ENCODE data around the gene DPCD.
"Not testable (repeated sequence)": the region's sequence is repeated elsewhere in the genome, so short reads cannot be mapped to it uniquely, and the experiment has no call there.

Gene DPCD

DNA sequence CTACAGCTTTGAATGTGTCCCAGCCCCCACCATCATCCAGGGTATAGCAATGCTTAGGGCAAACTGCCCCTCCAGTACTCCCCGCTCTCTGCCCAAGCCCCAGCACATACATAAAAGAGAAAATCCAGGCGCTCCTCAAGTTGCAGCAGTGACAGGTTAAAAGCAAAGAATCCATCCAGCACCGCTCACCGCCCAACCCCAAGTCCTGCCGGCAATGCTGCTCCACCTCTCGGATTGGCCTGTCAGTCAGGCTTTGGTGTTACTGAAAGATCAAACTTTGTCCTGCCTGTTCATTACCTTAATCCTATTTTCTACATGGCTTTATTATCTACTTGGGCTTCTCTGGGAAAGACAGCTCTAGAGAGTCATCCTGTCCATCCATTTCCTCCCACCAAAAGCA is 31.9 kb downstream of the DPCD start:
- DNase-seq (ENCODE audit: low spot score), result no peak

DNA sequence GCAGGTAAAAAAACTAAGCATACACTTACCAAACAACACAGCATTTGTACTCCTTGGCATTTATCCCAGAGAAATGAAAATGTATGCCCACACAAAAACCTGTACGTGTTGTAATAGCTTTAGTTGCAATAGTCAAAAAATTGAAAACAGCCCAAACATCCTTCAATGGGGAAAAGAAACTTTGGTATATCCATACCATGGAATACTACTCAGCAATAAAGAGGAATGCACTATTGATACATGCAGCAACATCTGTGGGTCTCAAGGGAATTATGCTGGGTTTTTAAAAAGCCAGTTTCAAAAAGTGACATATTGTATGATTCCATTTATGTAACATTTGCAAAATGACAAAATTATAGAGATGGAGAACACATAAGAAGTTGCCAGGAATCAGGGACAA is 35.4 kb downstream of the DPCD start:
- no peak for DNase-seq (ENCODE audit: low spot score)

DNA sequence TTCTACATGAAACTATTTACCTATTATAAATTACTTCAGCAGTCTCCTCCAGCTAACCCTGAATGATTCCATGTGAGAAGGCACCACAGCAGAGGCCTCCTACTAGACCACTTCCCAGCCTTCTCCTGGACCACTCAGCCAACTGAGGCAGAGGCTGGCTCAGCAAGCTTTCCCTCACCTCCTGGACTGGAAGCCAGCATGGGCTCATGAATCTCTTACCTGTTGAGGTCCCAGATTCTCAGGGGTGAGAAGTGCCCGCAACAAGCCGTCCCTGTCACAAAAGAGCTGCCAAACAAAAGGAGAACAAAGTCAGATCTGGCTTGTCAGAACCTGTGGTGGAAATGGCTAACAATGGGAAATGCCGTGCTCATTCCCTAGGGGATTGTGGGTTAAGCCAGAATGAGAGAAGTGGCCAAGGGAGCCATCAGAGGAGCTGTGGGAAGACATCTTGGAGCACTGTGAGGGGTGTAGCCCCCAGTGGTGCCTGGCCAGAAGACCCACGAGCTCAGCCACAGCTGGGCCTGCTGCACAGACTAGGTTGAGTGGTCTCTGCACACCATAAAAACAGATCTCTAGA is 36.5 kb downstream of the DPCD start:
- no peak for DNase-seq (ENCODE audit: low spot score)

DNA sequence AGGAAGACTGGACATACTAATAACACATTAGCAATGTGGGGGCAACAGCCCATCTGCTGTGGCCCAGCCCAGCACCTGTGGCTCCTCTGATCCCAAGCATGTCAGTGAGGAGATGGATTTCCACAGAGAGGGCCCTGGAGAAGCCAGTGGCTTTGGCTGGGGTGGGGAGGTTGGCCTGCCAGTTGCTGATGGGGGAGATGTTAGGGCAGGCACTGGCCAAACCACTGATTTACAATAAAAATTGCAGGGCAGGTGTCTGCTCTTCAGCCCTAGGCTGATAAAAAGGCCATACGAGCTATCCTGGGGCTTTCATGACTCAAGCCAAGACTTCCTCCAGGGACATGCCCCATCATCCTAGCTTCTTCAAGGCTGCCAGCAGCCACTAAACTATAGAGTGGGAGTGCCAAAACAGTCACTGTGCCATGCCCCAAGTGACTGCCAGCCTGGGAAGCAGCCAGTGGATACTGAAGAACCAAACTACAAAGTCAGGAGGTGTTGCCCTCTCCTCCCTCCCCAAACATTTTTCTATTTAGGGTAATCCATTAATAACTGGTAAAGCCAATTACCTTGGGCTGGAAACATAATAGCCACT is 37.8 kb downstream of the DPCD start:
- DNase-seq (ENCODE audit: low spot score), result no peak

DNA sequence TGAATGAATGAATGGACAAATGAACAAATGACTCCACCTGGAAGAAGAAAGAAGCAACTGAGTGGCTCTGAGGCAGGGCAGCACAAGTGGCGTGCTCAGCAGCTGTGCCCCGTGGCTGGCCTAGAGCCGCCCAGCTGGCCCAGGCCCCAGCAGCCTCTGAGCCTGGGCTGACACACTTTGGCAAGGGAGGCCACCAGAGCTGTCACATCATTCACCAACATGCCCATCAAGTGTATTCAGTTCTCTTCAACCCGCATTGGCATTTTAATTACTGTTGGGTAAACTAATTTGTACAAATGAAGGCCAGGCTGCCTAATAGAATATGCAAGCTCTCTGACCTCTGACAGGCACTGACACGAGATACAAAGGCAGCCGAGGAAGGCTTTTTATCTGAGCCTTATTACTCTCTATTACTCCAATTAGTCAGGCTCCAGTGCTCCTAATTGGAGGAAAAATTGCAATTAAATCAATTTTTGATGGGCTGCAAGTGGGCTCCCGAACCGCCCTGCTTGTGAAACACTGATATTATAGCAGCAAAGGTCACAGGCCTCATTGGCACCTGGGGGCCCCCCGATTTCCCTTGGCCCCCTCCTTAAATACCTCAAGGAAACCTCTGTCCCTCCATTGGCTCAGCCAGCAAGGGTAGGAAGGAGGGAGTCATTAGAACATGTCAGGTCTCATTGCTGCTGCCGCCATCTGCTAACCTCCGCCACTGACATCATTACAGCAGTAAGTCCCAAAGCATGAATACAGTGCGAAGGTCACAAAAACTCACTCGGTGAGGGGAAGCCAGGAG is 41.9 kb downstream of the DPCD start:
- no peak for DNase-seq (ENCODE audit: low spot score)

DNA sequence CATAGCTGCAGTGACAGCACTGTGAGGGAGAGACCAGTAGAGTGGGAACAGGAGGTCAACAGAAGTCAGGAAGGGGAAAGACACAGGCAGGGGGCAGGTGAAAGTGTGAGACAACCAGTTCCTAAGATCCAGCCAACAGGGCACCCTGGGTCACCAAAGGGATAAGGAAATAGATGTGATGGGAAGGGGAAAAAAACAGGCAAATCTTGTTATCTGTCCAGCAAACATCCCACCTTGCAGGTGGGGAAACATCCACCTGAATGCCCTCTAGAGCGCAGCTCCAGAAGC is 42.5 kb downstream of the DPCD start:
- DNase-seq (ENCODE audit: low spot score), result no peak

DNA sequence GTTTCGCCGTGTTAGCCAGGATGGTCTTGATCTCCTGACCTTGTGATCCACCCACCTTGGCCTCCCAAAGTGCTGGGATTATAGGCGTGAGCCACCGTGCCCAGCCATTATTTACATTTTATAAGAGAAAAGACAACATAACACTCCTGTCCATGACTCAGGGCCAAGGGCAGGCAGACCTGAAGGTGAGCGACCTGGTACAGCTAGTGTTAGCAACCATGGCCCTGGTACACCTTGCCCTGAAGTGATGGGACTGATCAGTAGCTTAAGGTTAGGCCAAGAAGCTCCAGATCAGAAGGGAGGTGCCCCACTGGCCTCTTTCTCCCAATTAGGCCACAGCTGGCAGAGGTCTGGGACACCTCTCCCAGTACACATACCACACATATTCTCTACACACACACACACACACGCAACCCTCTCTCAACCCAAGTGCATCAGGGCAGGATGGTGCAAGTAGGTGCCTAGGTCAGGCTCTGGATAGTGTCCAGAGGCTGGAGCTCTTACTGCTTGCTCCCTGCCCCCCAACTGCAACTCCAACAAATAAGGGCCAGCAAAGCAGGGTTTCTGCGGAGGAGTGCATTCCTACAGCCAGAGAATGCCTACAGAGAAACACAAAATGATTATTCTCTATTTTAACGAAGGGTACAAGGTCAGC is 43.8 kb downstream of the DPCD start:
- DNase-seq (ENCODE audit: low spot score), result no peak

DNA sequence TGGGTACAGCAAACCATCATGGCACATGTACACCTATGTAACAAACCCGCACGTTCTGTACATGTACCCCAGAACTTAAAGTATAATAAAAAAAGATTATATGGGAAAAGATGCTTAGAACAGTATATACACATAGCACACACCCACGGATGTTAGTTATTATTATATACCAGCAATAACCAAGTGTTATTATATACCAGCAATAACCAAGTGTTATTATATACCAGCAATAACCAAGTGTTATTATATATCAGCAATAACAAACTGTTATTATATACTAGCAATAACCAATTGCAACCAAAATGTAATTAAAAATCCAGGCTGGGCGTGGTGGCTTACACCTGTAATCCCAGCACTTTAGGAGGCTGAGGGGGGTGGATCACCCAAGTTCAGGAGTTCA is 45.4 kb downstream of the DPCD start:
- DNase-seq (ENCODE audit: low spot score), result not testable (repeated sequence)

DNA sequence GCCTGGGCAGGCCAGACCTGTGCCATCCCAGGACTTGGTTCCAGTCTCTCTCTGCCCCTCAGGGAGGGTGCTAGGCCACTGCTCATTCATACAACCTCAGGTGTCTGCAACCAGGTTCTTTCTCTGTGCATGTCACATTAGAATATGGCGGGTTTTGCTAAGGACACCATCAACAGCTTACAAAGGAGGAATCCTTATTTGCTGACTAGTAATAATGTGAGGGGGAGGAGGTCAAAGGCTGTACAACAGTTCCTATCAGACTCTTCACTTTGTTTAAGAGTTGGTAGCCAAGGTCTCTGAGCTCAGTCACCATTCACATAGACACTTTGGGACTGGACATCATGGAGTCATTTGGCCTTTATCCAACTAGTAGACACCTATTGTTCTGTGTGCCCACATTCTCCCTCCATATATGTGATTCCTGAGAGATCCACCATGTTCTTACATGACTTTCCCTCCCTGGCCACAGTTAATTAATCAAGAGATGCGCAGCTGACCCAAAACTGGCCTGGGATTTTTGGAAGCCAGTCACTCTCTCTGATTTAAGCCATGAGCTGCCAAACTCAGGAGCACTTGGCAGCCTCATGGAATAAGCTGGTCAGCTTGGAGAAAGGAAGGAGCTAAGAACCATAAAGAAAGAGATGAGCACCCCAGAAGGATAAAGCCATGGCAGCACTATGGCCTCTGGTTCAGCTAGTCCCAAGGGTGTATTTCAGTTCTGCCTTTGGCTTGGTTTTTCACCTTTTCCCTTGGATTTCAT is 51.2 kb downstream of the DPCD start:
- no peak for DNase-seq (ENCODE audit: low spot score)

DNA sequence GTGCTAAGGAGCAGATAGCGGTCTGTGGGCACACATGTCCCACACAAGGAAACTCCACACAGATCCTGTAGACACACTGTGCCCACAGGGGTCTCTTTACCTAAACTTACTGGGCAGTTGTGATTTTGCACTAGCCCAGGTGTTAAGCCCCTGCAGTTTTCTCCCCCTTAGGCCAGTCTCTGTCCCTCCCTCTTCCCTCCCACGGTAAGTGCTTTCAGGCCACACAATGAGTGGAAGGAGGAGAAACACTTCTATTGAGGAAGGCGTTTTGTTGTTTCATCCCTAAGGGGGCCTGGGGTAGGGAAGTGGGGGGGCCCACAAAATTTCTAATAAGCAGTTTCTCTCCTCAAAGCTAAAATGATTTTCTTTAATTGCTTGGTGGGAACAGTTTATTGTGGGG is 55.4 kb downstream of the DPCD start:
- DNase-seq (ENCODE audit: low spot score), result no peak

DNA sequence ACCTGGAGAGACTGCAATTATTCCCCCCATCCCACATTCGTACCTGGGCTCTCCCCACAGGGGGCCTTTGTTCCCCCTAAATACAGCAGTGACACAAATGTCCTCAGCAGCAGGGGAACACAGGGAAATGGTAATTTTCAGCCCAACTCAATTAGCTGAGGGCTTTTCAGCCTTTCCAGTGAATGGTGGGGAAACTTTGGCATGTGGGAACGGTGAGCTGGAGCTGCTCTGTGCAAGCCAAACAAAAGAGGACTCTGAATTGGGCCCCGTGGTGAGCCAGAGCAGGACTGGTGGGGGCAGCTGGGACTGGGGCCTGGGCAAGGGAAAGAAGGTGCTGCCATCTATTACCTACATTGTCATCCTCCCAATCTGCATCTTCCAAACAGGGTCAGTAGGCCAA is 55.9 kb downstream of the DPCD start:
- no peak for DNase-seq (ENCODE audit: low spot score)

DNA sequence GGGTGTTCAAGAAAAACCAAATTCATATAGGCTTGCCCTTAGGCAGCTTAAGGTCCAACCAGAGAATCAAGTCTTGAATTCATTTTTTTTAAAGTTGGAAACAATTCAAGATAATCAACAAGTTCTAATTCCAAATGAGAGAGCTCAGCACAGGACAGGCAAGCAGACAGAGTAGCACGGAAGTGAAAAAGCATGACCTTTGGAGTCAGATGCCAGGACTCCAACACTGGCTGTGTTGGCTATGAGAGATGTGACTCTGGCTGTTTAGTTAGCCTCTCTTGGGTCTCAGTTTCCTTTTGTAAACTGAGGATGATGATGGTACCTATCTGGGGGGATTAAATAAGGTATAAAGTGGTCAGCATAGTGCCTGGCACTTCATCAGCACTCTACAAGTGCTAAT is 57.5 kb downstream of the DPCD start:
- no peak for DNase-seq (ENCODE audit: low spot score)

DNA sequence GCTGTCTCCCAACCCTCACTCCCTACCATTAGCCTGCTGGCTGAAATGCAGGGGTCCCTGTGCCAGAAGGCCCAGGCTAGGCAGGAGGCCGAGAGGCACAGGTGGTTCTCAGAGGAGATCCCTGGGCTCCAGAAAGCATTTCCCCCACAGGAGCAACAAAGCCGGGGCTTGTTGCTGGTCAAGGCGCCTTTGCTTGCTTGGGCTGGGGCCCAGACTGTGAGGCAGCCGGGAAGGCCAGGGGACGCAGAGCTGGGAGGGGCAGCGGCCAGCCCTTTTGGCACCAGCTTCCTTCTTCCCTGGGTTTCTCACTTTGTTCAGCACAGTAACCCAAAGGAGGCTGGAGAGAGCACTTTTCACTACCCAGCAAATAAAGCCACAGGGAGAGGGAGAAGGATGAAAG is 58.2 kb downstream of the DPCD start:
- DNase-seq (ENCODE audit: low spot score), result no peak

DNA sequence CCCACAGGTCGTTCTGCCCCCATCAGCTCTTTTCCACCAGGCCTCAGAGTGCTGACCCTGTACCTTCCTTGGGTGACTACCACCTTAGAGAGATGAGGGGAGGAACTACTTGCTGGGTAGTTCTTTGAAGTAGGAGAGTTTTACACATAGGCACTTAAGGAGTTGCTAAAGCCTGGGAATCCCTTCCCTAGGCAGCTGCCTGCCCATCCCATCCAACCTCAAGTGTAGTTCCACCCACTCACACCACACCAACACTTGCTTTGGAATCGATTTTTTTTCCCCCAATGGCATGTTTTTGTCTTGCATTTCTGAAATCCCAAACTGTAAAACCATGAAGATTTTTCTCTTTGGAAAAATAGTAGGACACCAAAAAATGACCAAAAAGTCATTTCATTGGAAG is 59.1 kb downstream of the DPCD start:
- DNase-seq (ENCODE audit: low spot score), result no peak

DNA sequence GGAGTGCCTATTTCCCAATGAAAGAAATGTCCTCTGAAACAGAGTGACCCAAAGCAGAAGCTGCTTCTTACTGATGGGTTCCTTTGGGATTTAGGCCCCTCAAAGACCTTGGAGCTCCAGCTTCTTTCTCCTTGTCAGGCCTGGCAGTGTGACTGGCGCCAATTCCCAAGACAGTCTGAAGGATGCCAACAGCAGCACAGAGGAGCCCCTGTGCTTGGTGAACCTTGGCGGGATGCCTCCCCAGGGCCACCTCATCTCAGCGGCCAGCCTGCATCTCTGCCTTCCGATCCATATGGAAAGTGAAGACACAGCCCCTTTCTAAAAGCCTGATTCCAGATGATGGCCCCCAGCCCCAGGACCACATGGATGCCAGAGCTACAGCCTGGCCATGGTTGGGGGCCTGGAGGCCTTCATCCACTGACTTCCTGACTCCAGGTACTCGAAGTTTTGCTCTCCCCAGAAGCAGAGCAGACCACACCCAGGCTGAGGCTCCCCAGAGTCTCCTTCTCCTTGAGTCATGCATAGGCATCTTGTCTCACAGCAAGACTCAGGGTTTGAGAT is 61.5 kb downstream of the DPCD start:
- peak; percentile 41 for DNase-seq (ENCODE audit: low spot score)

DNA sequence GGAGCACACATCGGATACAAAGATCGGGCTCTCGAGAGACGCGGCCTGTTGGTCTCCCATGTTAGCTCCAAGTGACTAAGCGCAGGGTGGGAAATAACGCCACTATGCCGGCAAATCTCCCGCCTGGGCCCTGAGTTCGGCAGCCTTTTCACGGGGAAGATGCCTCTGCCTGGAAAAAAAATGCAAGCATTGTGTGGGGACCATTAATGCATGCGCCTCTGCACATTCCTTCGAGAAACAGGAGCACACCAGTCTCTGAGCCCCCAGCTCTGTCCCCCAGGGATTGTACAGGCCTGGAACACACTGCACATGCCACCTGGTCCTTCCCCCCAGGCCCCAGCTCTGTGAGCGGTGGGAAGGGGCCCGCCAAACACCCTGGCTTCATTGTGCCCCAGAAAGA is 62.7 kb downstream of the DPCD start:
- DNase-seq (ENCODE audit: low spot score), result no peak

DNA sequence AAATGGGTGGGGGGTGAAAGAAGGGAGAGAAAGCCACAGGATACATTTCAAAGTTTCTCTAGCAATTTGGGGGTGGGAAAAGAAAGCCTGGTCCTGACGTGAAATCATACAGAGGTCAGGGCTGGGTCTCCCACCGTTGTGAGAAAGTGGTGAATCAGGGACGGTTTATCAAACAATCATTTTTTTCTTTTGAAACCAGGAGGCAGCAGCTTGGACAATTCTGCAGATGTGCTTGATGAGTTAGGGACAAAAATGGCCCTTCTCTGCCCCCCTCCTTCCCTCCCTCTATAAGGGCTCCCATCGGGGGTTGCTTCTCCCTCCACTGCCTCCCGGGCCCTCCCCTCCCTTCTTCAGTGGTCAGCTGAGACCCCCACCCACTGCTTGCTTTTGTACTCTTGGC is 63.2 kb downstream of the DPCD start:
- no peak for DNase-seq (ENCODE audit: low spot score)

DNA sequence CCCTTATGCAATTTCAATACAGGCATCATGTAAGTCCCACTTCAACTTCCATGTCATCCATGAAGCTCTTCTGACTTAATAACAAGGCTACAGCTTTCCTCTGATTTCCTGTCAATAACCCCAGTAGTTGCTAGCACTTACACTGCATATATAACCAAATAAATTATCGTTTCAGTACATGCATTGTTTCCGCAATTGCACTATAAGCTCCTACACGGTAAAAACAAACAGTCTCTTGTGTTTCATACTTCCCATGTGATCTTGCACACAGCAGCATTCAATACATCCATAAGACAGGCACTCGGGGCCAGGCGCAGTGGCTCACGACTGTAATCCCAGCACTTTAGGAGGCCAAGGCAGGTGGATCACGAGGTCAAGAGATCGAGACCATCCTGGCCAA is 65.4 kb downstream of the DPCD start:
- no peak for DNase-seq (ENCODE audit: low spot score)

DNA sequence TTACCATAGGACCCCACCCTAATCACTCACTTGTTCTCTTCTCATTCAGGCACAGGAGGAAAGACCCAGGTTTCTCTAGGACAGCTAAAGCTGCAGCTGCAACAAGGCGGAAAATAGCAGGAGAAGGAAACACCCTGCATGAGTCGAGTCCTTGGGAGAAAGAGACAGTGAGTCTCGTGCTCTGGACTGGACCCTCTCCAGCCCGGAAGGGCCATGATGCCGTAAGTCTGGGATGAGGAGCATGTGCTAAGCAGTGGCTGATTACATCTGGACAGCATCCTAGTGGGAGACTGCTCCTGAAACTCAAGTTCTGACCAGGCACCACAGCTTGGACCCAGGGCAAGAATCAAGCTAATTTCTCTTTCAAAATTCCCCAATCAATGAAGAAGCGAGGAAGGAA is 67.4 kb downstream of the DPCD start:
- no peak for DNase-seq (ENCODE audit: low spot score)

DNA sequence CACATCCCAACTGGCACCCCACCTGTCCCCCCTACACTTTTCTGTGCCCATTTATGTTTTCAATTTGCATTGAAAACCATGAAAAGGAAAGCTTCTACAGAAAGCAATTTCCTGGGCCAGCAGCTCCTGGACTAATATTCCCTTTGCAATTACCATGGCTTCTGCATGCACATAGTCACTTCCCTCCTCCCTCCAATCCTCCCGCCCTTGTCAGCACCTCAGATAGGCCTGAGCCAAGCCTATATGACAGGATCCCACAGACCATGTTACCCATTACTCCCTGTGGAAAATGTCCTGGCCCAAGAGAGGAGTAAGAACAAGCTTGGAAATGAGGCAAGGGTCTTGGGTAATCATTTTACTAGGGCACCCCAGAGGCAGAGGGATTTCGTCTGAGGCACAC is 68.8 kb downstream of the DPCD start:
- no peak for DNase-seq (ENCODE audit: low spot score)

DNA sequence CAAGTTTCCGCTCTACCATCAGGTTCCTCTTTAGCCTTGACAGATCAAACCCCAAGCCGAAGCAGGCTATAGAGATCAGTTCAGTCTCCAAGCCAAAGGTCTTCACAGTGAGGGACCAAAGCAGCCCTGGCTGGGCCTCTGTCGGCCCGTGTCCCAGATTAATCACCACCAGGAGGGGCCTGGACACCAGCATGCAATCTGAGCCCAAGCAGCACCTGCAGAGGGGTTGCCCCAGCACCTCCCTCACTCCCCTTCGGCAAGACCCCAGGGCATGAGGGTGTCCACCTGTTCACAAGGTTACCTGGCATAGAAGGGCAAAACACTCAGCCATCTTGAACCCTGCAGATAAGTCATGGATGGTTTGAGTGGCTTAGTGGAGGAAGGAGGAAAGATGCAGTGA is 70.9 kb downstream of the DPCD start:
- no peak for DNase-seq (ENCODE audit: low spot score)
